ENCODE data around the gene TTBK2. TPM values are rescaled to one million over a fixed set of nuclear protein-coding genes. Genes with fewer than 3 reads are reported as not detected.

TTBK2 gene
- total RNA-seq, 1 experiment from 2014 or later = 8.8 TPM

DNA sequence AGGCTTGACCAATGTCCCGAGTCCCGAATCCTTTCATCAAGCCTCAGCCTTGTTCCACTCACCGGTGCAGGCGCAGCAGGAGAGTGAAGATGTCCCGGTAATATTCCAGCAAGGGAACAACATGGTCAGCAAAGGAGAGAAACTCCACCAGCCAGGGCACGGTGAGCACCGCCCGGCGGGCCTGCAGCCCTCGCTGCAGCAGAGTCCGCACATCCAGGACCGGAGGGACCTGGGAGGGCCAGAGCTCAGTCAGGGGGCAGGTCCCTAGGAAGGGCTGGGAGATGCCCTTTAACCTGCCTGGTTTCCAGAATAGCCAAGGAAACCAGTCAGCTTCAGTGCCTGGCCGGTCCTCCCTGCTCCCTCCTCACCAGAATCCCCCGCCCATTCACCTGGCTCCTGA lies 190.0 kb downstream of the TTBK2 start:
- DNase-seq (ENCODE audit: extremely low read depth, low read depth) = no peak

DNA sequence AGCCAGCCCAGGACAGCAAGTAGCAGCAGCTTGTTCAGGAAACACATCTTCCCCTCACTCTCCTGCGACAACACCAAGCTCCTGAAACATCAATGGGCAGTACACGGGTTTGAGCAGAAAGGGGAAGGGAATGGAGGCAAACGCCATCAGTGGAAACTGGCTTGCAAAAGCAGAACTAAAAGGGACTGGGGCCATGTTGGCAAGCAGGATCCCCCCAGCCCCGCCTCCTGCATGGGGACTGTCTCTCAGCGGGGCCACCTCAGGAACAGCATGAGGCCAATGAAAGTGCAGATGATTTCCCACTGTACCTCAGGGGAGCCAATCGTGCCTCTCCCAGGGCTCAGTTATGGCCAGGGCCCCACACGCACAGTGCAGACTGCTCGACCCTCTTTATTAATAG lies 190.4 kb downstream of the TTBK2 start:
- no peak for DNase-seq (ENCODE audit: extremely low read depth, low read depth)

DNA sequence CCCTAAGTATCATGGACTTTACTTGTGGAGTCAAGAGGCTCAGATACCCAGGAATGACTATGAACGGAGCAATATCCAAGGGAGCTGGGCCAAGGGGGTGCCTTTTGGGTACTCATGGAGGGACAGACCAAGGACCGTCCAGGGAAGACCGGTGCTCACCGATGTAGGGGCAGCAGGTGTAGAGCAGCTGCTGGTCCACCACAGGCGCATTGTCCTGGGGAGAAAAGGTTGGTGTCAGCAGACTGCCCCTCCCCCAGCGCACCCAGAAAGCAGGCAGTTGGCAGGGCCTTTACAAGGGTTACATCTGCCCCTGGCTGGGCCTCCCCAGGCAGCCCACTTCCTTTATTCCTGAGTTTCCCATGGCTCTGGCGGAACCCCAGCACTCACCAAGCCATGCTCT lies 191.2 kb downstream of the TTBK2 start:
- DNase-seq (ENCODE audit: extremely low read depth, low read depth) = no peak

DNA sequence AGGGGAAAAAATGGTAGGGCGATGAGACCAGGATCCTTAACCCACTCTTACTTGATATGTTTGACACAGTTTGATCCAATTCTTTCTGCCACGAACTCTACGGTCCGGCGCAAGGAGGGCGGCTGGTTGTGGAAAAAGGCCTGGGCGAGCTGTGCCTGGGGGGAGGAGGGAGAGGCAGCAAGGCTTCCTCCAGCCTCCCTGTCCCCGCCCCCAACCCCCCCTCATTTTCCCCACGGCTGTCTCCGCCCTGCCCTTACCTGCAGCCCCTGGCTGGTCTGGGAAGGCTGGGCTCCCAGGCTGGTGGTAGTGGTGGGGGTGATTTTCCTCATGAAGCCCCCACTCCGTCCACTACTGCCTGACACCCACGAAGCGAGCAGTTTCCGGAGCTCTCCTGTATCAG lies 191.6 kb downstream of the TTBK2 start:
- no peak for DNase-seq (ENCODE audit: extremely low read depth, low read depth)

DNA sequence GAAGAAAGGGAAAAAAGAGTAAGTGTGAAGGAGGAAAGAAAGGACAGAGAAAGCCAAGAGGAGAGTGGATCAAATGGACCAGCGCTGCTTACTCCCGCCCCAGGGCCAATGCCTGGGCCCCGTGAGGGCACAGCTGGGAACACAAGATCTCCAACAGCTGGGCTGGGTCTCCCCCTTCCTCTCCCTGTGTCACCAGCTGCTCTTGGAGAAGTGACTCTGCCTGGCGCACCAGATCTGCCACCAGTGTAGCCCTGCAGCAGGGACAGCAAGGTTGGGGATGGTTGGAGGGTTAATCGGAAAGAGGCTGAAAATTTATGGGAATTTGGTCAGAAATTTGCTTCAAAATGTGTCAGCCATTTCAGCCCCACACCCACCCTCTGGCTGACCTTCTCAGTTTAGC lies 192.0 kb downstream of the TTBK2 start:
- DNase-seq (ENCODE audit: extremely low read depth, low read depth) = no peak

DNA sequence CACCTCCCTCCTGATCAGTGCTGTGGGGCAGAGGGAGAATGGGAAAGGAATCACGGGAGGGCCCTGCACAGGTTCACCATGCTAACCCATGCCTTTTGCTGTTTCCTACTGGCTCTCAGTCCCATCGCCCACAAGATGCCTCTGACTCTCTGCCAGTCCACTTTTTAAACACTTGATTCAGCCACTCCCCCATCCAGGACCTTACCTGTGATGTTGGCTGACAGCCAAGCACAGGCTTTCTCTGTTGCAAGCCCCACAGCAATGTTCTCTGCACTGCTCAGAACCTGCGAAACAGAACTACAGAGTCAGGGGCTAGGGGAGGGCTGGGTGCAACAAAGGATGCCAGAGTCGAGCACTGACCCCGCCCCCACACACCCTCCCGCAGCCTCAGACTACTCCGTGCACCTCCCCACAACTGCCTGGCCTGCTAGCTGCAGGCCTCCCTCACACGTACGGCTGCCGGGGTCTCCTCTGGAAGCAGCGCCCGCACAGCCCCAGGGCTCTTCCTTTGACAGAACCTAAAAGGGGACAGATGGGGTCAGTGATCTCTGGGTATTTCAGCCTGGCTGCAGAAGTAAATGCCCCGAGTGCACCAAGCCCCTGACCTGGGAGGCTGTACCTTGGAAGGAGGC lies 192.7 kb downstream of the TTBK2 start:
- no peak for DNase-seq (ENCODE audit: extremely low read depth, low read depth)

DNA sequence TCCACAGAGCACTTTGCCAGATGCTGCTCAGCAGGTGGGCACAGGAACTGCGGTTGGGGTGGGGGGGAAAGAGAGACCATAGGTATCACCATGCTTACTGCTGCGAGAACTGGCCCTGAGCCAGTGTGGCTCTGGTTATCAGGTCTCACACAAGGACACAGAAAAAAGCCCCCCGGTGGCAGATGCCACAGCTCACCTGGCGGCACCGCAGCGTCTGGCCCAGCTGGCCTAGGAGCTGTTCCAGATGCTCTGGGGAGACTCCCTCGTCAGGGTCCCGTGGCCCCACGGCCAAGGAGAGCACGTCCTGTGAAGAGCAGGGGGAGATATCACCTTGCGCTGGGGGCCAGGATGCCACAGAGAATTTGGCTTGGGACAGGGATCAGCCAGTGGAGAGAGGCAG lies 194.5 kb downstream of the TTBK2 start:
- no peak for DNase-seq (ENCODE audit: extremely low read depth, low read depth)

DNA sequence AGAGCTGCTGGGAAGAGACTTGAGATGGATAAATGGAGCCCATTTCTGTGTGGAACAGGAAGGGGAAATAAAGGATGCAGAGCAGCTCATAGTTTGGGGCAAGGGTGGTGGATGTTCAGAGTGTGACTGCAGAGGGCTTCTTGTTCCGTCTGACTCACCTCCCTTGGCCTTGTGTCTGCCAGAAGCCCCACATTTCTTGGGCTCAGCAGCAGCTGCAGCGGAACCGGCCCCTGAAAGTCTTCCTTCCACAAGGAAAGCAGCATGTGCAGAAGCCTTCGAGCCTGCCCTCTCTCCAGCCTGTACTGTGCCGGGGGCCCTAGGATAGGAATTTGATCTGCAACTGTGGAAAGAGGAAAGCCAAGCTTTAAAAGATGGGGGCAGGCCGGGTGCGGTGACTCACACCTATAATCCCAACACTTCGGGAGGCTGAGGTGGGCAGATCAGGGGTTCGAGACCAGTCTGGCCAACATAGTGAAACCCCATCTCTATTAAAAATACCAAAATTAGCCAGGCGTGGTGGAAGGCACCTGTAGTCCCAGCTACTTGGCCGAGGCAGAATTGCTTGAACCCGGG lies 195.2 kb downstream of the TTBK2 start:
- no peak for DNase-seq (ENCODE audit: extremely low read depth, low read depth)

DNA sequence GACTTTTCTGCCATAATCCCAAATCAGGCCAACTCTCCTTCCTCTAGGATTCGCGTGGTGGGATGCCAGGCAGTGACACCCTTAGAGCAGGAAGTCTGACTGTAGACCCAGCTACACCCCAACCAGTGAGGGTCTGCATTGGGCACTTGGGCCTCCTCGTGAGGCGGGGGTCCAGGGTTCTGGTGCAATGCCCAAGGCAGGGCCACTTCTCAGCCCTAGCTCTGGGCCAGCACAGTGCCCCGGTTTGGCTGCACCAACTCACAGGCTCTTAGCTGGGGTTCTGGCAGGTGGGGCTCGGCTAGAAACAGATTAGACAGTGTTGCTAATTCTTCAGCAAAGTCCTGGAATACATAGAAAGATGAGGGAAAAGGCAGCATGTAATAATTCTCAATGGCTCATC lies 196.3 kb downstream of the TTBK2 start:
- DNase-seq (ENCODE audit: extremely low read depth, low read depth) = no peak

DNA sequence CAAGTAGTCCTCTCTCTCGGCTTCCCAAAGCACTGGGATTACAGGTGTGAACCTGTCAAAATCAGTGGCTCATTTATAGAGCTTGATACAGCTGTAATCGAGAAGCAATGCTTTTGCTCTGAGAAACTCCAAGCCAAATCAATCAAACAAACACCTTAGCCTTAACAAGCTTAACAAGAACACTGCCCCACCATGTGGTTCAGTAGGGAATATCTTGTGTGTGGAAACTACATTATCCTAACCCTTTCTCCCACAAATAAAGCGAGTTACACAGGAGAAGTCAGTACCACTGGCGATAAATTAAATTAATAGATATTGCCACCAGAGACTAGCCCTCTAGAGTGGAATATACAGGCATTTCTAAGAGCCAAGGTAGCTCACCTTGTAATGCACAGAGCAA lies 197.5 kb downstream of the TTBK2 start:
- DNase-seq (ENCODE audit: extremely low read depth, low read depth) = no peak

DNA sequence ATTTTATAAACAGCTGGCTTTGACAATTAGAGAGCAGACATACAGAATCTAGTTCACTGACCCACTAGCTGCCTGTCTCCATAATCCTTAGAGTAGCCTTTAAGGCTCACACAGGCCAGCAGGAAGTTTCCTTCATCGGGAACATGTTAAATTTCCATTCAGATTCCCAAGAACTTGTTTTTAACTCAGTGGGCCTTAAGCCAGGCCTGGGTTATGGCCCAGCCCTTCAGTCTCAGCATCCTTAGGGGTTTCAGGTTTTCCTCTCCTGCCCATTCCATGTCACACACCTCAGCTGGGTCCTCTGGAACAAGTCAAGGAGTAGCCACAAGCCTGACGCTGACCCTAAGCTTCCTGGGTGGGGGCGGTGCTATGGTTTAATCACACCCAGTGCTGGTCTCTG lies 198.7 kb downstream of the TTBK2 start:
- DNase-seq (ENCODE audit: extremely low read depth, low read depth) = no peak

DNA sequence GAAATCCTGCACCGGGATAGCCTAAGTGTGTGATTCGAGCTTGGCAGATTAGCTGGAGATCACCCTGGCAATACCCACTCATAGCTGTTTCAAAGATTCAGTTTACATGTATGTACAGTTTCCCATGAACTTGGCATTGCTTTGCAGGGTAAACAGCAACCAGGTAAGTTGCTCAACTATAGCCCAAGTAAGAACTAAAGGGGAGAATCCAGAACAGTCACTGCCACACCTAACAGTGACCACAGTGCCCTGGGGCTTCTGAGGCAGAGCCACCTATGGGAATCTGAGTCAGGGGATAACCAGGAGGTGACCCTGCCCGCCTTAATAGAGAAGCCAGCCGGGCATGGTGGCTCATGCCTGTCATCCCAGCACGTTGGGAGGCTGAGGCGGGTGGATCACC lies 199.6 kb downstream of the TTBK2 start:
- DNase-seq (ENCODE audit: extremely low read depth, low read depth) = no peak

DNA sequence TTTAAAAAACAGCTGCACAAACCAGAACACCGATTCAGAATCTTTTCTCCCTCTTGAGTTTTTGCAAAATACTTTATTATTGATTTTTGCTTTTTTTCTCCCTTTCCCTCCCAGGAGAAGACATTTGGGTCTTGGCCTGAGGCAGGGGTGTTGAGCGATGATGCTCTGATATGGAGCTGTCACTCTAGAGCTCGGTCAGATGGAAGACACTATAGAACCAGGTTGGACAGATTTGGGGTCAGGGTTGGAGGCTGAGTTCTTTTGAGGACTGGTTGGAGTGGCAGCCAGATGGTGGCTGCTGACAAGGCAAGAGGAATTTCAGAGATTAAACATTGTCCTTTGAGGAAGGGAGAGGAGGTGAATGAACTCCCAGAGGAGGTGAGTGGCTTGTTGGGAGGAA lies 200.5 kb downstream of the TTBK2 start:
- no peak for DNase-seq (ENCODE audit: extremely low read depth, low read depth)

DNA sequence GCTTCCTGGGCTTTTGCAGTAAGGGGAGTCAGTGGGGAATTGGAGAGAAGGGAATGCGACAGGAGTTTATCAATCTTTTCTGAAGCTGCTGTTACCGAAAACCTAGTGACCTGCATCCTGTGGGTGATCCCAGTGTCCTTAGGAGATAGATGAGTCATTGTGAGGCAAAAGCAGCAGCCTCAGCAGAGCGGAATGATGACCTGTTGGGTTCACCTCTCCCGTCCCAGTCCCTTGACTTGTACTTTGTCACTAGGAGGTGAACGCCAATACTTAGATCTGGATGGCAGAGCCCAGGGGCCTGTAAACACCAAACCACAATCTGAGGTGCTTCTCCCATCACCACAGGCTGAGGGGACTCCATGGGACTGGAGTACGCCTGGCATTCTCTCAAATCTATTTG lies 201.5 kb downstream of the TTBK2 start:
- DNase-seq (ENCODE audit: extremely low read depth, low read depth) = no peak

DNA sequence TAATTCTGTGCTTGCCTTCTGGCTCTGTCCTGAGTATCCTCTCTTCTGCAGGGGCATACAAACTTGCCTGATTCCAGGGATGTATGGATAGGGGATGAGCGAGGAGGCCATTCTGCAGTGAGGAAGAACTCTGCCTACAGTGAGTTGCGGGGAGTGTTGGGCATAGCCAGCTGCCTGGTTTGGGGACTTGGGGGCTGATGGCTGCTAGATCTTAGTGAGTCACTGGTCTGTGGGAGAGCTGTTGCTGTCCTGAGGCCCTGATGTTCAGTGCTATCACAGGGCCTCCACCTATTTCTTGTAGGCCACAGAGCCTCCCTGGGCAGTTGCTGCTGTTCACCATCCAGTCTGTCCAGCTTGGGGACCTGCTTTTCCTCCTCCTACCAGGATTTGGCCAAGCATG lies 204.0 kb downstream of the TTBK2 start:
- DNase-seq (ENCODE audit: extremely low read depth, low read depth) = no peak

DNA sequence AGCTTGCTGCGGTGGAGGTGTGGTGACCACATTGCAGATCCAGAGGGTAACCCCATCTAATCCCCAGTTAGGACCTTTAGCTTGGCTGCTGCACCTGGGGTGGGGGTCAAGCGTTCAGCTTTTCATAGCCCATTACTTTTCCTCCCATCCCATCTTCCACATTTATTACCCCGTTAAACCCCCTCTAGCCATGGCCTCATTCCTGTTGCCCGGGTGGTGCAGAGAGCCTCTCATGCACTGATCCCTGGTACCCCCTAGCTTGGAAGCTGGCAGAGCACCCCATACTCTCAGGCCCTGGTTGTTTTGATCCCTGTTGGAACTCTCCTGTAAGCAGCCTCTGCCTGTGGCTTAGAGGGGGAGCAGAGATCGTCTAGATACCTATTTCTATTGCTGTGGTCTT lies 204.5 kb downstream of the TTBK2 start:
- DNase-seq (ENCODE audit: extremely low read depth, low read depth) = no peak

DNA sequence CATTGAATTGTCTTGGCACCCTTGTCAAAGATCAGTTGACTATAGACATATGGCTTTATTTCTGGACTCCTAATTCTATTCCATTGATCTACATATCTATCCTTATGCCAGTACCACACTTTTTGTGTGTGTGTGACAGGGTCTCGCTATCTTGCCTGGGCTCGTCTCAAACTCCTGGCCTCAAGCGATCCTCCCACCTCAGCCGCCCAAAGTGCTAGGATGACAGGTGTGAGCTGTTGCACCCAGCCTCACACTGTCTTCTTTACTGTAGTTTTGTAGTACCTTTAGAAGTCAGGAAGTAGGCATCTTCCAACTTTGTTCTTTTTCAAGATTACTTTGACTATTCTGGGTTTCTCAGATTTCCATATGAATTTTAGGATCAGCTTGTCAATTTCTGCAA lies 208.0 kb downstream of the TTBK2 start:
- DNase-seq (ENCODE audit: extremely low read depth, low read depth) = no peak

DNA sequence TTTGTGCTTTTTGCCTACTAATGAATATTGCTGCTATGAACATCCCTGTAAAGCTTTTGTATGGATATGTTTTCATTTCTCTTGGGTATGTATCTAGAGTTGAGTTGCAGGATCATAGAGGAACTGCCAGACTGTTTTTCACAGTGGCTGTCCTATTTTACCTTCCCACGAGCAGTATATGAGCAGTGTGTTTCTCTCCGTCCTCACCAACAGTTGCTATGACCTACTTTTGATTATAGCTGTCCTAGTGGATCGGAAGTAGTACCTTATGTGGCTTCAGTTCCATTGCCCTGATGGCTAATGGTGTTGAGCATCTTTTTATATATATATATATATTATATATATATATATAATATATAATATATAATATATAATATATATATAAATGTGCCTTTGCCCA lies 208.8 kb downstream of the TTBK2 start:
- no peak for DNase-seq (ENCODE audit: extremely low read depth, low read depth)

DNA sequence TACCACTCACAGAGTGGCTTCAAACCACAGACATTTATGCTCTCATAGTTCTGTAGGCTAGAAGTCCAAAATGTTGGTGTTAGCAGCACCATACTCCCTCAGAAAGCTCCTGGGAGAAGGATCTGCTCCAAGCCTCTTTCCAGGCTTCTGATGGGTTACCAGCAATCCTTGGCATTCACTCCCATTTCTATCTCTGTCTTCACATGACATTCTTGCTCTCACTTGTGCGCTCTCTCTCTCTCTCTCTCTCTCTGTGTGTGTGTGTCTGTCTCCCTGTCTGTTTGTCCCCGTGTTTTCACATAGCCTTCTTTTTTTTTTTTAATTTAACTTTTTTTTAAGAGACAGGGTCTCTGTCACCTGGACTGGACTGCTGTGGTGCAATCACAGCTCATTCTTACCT lies 209.9 kb downstream of the TTBK2 start:
- no peak for DNase-seq (ENCODE audit: extremely low read depth, low read depth)

DNA sequence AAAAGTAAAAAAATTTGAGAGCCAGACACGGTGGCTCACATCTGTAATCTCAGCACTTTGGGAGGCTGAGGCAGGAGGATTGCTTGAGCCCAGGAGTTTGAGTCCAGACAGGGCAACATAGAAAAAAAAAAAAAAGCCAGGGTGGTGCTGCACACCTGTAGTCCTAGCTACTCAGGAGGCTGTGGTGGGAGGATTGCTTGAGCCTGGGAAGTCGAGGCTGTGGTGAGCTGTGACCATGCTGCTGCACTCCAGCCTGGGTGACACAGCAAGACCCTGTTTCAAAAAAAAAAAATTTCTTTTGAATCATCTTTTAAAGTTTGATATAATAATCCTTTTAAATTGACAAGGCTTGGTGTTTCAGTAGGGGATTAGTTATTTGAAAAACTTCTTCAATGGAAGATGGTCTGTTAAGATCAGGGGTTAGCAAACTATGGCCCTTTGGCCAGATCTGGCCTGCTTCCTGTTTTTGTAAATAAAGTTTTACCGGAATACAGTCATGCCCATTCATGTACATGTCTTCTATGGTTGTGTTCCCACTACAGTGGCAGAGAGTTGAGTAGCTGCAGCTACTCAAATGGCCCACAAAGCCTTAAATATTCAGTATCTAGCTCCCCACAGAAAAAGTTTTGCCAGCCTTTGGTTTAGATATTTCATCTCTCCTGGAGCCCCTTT lies 212.6 kb downstream of the TTBK2 start:
- no peak for DNase-seq (ENCODE audit: extremely low read depth, low read depth)

DNA sequence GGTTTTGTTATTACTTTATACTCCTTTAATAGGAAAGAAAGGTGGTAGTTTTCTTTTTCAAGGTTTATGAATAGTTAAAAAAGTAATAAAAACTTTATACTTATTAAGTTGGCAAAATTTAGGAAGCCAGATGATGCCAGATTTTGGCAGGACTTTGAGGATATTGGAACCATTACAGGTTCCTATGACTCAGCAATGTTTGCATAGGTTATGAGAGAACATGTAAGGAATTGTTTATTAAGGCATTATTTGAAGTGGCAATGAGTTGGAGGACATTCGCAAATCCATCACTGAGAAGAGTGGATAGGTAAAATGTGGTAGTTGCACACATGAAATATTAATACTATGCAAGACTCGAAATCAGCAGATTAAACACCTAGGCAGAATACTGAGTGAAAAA lies 213.5 kb downstream of the TTBK2 start:
- no peak for DNase-seq (ENCODE audit: extremely low read depth, low read depth)

DNA sequence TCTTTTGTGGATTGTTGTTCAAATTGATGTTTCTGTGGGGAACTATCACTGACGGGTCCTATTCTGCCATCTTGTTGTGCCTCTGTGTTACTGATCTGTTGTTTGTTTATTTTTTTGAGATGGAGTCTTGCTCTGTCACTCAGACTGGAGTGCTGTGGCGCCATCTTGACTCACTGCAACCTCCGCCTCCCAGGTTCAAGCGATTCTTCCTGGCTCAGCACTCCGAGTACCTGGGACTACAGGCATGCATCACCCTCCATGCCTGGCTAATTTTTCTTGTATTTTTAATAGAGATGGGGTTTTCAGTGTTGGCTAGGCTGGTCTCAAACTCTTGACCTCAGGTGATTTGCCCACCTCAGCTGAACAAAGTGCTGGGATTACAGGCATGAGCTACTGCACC lies 215.2 kb downstream of the TTBK2 start:
- DNase-seq (ENCODE audit: extremely low read depth, low read depth) = no peak

DNA sequence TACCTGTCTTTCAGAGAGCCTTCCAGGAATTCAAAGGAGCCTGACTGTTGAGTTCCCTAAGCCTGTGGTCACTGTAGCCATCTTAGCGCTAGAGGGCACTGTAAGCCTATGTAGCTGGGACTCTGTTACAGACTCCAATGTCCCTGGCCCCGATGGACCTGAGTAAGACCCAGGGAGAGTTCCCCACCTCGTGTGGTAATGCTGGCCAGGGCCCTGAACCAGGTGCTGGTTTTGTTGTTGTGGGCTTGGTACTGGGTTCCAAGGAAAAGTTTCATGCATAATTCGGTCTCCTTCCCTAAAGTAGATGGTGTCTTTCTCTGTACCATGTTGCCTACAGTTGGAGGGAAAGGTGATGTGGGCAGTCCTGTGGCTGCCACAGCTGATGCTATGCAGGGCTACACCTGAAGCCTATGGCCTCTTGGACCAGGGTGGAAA lies 216.1 kb downstream of the TTBK2 start:
- DNase-seq (ENCODE audit: extremely low read depth, low read depth) = peak; percentile 74
